ENCODE measurements around the gene ZNF385C.

GRCh38 chr17:42117397-42118125 lies 19.3 kb upstream of the ZNF385C start:
- TF ChIP-seq POLR2A (IDR thresholded peaks at IDR 0.05; ENCODE audit: low read depth, low read length) (no peak), SPI1 (IDR thresholded peaks at IDR 0.05; ENCODE audit: low read depth, low read length) (no peak), POLR2AphosphoS5 (IDR thresholded peaks at IDR 0.05; ENCODE audit: low read depth, low read length) (no peak), TAF1 (IDR thresholded peaks at IDR 0.05; ENCODE audit: low read depth, low read length) (no peak), POU2F2 (IDR thresholded peaks at IDR 0.05; ENCODE audit: low read depth, low read length) (no peak), PAX5 (IDR thresholded peaks at IDR 0.05; ENCODE audit: insufficient read depth, low read length, severe bottlenecking) (no peak)

Data from GM12891 (cell line).